Stimulated activated CD4-positive, alpha-beta T cell treated with anti-CD3 and anti-CD28 coated beads, Interleukin-2, amount 100 ng/mL, for 4 hours (primary cell): ENCODE results near the gene IER5.
A peak's percentile ranks its signal among the peaks of the same experiment; 100 is the strongest.

Experiments
- DNase-seq: peaks from one replicate; pipeline ENCODE4 v3.0.0-alpha.2; 2020; ENCODE audit warnings: low read depth

The IER5 gene

DNA sequence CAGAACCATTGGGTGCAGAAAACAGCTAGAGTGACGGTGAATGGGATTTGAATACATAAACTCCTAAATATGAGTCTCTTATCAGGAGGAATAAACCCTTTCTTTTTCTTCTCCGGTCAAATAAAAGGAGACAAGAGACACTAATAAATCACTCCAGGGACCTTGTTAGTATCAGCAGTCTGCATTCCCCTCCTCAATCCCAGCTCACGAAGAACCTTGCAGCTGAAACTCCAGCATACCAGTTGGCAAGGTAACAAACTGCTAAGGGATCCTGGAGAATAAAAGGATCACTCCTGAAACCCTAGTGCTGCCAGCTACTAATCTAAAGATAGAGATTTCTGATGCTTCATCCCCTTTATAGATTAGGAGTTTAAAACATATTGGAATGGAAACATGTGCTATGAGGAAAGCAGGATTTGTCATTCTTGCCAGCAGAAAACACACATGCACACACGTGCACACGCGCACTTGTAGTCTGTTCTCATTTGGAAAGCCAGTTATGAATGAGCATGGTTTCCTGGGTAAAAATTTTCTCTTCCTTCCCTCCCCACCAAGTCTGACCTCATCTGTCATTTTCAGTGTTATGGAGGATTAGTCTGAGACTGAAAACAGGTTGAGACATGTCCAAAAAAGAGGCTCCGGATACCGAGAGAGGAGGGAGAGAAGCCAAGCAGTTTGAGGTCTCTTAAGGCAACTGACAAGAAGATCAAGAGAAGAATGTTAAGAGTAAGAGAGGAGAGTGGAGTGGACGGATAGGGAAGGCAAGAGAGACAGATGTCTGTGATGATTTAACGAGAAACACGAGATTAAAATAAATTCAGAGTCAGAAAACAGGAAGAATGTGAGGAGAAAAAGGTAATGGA, 10.9 kb downstream of the IER5 start:
- no peak for DNase-seq

DNA sequence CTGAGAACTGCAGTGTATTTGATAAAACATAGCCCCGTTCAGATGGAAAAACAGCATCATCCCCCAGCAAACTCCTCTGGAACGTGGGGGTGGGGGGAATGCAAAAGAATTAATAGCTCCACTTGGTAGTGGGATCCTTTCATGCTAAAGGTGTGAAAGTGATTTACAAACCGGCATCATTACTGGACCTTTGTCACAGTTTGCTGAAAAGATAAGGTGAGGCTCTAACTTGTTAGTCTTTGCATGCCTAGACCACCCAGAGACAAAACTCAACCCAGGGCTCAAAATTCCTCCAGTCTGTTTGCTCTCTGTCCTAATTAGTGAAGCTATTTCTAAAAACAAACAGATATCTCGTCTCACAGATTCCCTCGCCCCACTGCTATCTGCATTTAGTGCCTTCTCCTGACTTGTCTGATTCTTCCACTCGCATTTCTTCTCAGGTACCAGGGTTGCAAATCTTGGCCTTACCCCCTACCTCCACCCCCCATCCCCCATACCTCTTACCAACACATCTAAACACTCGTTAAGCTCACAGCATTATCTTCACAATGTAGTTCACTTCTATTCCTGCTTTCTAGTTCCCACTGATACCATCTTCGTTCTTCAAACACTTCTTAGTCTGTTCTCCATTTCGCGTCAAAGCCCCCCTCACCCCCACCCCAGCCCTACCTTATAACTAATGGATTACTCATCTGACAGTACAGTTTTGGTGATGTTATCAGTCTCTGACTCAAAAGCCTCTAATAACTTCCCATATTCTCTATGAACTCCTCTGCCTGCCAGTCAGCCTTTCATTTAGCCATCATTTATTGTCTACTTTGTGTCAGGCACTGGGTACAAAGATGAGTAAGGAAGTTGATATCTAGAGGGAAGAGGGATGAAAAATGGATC, 11.8 kb downstream of the IER5 start:
- DNase-seq: peak; percentile 46

DNA sequence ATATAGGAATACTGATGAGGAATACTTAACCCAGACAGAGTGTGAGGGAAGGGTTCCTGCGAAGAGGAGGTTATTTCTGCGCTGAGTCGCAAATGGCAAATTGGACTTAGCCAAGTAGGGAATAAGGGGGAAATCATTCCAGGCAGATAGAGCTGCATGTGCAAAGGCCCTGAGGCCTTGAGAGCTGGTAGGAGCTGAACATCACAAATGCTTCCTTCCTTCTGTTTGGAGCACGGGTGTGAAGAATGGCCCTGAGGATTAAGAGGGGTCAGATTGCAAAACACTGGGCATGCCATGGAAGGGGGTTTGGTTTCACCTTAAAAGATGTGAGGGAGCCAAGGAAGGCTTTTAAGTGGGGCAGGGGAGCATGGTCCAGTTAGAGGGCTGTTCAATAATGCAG, 12.4 kb downstream of the IER5 start:
- DNase-seq: no peak

DNA sequence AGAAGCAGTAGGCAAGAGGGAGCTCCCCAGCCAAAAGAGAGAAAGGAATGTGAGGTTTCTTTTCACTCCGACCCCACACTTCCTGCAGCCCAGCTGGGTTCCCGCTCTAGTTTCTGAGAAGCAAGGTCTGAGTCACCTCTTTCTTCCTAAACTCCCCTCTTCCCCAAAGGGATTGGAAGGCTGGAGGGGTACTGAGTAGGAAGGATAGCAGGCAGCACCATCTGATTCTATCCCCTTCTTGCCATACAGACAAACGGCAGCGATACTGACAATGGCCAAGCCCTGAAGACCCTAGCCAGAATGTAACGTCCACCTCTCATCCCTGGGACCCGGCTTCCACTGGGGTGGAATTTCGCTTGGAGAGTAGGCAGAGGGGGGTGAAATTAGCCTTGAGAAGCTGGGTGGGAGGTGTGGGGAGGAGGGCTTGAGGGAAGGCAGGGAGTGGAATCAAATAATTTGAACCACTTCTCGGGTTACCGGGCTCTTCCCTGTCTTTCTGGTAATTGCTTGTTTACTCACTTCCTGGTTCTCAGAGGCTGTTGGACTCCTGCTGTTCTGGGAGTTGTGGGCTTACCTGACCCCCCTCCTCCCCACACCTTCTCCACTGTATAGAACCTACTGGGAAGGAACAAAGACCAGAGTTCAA, 13.2 kb downstream of the IER5 start:
- no peak for DNase-seq

DNA sequence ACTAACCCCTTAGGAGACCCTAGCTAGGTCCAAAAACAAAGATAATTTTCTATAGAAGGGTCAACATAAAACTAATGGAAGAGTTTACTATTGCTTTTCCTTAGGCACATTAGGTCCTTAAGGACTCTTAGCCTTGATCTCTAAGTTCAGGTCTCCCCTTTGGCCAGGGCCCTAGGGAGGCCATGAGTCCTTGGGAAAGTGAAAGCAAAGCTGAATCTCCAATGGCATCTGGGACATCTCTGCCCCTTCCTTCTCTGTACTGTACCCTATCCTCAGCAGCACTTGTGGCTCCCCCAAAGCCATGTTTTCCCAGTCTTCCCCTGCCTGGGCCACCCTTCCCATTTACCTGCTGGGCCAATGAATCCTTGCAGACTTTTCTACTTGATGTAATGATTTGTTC, 14.3 kb downstream of the IER5 start:
- DNase-seq: no peak

DNA sequence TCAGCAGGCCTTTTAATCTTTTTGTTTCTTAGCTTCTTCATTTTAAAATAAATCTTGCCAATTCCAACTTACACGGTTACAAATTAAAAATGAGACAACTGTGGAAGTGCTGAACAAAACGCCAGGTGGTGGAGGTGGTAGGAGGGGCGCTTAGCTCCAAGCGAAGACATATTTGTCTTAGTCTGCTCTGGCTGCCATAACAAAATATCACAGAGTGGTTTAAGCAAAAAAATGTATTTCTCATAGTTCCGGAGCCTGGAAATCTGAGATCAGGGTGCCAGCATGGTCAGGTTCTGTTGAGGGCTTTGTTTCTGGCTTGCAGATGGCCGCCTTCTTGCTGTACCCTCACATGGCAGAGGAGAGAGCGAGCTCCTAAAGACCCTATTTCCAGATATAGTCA, 14.9 kb downstream of the IER5 start:
- DNase-seq: no peak

DNA sequence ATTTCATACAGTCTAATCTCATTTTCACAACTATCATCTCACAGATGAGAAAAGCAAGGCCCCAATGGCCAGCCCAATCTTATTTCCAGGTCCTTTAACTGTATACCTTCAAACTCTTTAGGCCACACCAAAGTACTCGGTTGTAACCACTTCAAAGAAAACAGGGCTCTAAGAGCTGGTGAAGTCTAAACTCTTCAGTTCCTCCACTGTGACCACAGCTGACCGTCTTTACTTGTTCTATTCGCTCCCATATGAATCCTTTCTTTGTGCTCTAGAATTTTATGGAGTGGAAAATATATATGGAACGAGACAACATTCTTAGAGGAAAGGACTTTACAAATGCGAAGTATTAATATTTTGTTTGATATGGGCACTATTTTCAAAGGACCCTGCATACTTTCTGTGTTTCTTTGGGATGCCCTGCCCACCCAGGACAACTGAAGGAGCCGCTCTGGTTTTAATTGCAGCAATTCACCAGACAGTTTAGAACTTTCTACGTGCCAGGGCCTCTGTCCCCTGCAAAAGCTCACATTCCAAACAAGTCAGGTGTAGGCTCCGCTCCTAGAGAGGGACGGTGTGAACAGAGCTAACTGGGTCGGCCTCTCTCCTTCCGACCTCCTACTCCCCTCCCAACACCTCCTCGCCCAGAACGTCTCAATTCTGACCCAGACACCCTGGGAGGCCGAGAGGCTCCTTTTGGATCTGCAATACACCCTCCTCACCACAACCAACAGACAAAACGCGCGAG, 15.7 kb downstream of the IER5 start:
- DNase-seq: no peak

DNA sequence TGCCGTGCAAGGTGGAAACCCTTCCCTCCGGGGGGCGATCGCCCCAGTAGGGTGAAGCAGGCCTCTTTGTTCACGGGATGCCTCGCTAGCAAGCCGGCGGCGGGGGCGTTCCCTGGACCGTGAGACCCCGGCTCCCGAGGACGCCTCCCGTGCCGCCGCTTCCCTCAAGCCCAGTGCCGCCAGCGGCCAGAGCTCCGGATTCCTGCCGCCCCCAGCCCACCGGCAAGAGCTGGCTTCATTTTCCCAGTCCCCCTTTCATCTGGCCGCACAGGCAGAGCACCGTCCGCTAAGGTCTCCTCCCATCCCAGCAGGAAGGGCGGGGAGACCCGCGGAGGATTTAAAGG, 16.3 kb downstream of the IER5 start:
- DNase-seq: no peak

DNA sequence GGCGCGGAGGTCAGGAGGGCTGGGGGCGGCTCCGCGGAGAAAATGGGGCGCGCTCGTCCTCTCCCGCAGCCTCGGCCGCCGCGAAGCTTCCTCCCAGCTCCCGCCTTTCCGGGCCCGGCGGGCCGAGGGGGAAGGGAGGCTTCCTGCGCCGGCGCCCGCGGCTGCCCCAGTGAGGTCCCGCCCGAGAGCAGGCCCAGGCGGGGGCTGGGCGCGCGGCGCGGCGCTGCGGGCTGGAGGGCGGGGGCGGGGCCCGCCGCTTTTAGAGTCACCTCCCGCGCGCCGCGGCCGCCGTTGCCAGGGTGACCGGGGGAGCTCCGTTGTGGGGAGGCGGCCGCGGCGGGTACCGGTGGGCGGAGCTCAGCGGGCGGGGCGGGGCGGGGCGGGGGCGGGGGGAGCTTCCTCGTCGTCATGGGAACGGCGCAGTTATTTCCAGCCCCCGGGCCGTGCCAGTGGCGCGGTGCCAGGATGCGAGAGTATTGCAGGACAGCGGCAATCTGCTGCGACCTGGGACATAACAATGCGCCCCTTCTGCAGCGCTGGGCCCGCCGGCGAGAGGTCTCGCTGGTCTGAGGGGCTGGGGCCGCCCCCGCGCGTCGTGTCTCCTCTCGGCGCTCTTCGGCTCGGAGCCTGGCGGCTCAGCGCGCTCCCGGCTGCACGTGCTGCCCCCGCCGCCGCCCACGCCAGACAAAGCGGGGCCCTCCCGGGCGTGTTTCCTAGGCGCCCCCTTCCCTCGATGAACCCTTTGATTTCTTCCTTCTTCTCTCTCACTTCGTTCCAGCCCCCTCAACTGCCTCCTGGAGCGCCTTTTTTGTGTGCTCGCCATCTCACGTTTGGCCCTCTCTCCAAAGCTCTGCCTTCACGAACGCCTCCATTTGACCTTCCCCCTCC, 16.9 kb downstream of the IER5 start:
- DNase-seq: peak; percentile 94

DNA sequence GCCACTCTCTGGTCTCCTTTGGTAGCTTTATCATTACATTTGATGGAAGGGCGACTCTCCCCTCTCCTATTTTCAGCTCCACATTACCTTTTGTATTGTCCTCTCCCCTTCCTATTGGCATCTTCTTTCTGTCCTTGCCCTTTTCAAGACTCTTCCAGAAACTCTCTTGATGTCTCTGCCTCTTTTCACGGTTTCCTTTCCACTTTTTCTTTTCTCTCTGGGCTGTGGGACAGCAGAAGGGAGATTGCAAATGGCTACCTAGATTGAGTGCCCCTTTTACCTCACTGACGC, 17.5 kb downstream of the IER5 start:
- DNase-seq: no peak

DNA sequence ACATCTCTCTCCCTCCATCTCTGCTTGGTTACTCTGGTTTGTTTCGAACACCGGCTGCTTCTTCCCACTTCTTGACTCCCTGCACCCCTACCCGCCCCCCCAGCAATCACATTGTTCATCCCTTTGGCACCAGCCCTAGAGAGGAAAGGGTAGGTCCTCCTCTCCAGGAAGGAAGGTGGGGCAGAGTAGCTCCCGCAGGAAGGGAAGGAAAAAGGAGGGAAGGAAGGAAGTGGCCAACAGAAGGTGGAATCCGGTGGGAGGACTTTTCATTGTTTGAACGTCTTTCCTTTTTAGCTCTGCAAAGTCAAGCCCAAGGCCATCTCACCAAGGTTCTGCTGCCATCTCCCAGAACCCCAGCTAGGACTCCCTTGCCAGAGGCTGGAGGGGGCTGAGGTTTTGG, 18.0 kb downstream of the IER5 start:
- DNase-seq: no peak

DNA sequence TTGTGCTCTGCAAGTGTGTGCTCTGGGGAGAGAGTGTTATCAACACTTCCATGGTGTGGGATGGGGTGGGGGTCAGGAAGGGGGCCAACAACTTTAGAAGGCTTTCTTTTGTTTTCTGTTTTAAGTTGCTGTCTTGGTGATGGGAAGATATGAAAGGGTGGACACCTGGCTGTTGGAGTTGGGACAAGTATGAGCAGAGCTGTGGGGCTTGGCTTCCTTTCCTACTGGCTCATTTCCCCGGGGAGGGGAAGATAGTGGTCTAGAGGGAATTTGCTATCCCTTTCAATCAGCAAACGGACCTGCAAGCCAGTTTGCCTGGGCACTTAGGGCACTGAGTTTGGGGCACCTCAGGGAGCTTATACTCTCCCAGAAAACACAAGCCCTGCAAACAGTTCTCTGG, 19.2 kb downstream of the IER5 start:
- DNase-seq: no peak

DNA sequence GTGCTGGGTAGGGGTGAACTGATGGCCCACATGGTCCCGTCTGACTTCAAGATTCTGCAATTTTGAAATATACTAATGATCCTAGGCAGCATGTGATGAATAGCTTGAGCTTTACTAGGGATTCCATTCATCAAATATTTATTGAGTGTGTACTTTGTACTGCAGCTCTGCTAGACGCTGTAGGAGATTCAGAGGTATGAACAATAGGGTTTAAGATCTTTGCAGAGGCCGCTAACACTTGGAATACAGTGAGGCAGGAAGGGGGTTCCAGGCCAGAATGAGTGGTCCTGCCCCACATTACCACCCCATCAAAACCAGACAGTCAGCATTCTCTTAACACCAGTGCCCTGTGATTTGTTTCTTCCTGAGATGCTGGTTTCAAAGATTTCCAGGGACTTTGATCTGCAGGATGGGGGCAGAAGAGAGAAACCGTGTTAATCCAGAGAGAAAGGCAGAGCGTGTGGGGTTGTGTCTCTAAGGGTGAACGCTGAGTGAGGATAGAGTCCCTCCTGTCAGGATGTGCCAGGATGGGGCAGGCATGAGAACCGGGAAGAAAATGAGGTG, 19.9 kb downstream of the IER5 start:
- no peak for DNase-seq

DNA sequence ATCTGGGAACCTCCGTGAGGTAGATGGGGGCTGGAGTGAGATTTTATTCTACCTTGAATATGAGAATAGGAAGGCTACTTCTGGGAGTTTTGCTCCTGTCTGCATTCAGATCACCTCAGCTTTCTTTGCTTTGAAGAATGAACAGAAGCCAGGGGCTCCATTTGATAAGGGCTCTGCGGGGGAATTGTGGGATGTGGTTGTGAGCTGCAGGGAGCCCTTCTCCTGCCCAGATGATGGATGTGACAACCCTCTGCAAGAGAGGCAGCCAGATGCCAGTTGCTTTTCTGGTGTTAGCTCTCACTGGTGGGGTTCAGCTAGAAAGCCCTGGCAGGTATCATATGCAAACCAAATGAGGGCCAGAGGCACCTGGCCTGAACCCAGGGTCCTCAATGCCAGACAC, 21.5 kb downstream of the IER5 start:
- no peak for DNase-seq

DNA sequence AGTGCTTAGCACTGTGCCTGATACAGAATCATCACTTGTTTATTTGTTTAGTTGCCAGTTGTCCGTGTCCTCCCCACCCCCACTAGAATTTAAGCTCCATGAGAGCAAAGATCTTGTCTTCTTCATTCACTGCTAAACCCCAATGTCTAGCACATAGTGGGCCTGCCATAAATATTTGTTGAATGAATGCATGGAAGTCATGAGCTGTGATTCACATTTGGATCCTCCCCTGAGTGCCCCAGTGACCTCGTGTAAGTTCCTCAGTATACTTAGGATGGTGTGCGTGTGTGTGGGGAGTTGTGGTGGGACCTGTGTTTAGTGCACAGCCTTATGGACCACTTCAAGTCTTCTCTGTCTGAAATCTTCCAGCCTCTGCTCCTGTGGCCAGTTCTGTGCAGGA, 23.1 kb downstream of the IER5 start:
- no peak for DNase-seq

DNA sequence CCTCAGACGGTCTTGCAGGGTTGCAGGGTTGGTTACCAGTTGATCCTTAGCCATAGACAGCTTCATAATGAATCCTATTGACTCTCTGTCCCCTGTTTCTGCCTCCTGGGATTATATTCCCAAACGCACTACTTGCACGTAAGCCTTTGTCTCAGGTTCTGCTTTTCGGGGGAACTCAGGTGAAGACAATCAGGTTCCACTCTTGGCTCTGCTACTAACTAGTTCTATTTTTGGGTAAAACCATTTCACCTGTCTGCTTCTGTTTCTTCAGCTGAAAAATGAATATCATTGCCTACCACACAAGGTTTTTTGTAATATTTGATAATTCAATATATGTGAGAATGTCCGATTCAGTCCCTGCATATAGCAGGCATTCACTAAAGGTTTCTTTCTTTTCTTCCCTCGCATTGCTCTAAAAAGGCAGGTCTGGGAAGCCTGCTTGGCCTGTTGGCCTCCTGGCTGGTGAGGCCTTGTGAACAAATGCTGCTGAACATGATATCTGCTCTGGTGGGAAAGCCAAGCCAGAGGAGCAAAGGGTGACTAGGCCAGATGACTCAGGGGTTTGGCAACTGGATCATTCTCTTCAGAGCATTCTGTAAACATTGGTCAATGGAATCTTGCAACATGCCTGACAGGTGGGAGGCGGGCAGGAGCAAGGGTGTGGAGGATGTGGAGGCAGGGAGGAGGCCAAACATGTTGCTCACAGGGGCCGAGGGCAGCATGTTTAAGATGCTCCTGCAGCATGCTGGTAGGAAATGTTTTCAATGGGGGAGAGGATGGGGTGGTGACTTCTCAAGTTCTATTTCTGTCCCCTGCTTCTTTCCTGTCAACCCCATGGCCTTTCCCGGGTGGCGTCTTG, 23.8 kb downstream of the IER5 start:
- no peak for DNase-seq

DNA sequence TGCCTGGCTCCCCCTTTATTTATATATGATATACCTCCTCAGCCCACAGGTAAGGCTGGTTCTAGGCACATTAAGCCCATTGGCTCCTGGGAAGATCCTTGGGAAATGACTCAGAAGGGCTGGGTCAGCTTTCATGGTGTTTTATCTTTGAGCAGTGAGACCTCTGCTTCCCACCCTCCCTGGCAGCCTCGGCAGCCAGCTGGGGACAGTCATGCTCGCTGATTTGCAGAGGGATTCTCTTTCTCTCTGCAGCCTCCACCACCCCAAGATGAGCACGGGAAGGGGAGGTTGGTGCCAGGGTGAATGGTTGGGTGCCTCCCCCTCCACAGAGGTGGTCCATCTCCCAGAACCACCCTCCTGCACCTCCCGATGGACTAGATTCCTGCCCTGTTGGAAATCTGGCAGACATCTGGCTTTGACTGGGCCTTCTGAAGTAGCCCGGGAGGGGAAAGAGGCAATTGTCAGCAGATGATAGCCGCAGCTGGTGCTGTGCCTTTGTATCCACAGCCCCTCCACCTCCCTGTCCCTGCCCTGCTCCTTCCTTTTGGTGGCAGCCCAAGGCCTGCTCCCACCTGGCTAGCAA, 24.6 kb downstream of the IER5 start:
- no peak for DNase-seq

DNA sequence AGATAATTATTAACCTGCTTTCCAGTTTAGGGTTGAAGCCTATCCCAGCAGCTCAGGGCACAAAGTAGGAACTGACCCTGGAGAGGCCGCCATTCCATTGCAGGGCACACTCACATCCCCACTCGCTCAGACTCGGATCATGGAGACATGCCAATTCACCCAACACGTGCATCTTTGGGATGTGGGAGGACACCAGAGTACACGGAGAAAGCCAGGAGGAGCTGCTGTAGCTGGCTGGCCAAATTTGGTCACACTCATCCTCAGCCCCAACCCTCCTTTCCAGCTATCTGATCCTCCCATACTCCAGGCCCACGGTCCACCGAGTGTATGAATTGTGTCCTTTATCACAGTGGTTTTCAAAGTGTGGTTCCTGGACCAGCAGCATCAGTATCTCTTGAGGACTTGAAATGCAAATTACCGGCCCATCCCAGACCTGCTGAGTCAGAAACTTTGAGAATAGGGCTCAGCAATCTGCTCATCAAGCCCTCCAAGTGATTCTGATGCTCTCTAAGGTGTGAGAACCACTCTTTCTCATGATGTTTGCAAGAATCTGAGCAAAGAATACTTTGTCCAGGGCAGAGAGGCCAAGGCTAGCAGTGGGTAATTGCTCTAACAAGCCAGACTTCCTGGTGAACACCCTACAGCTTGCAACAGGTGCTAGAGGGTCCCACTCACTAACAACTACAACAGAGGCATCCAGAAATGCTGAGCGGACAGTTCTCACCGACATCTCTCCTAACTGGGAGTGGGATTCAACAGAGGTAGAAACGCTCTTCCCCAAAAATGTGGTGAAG, 26.3 kb downstream of the IER5 start:
- no peak for DNase-seq

DNA sequence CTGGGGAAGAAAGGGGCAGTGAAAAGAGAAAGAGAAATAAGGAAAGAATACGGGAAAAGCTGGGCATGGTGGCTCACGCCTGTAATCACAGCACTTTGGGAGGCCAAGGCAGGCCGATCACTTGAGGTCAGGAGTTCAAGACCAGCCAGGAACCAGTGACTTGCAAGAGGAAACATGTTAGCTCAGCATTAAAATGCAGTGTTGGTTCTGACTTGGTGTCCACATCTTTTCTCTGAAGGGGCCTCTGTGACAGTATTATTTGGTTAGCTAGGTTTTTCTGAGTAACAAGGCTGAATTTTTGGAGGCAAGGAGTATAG, 26.8 kb downstream of the IER5 start:
- DNase-seq: no peak
